Kidney tubule cell (primary cell): ENCODE data around the gene ZNF385B.

Experiments used
- DNase-seq: peaks from one replicate; pipeline ENCODE4 v3.0.0-alpha.2; 2018; ENCODE audit warnings: low spot score

Gene ZNF385B

GRCh38 chr2:179551539-179552045, 309.8 kb downstream of the ZNF385B start:
- no peak for DNase-seq

- no peak for DNase-seq
Measured at GRCh38 chr2:179550849-179551248, 310.6 kb downstream of the ZNF385B start.

- no peak for DNase-seq
Measured at GRCh38 chr2:179550214-179550613, 311.2 kb downstream of the ZNF385B start.

GRCh38 chr2:179546656-179547055, 314.8 kb downstream of the ZNF385B start:
- DNase-seq: no peak

- no peak for DNase-seq
Measured at GRCh38 chr2:179545024-179545423, 316.4 kb downstream of the ZNF385B start.

GRCh38 chr2:179543361-179543901, 318.0 kb downstream of the ZNF385B start:
- DNase-seq: peak; percentile 31

- no peak for DNase-seq
Measured at GRCh38 chr2:179541586-179541985, 319.8 kb downstream of the ZNF385B start.

GRCh38 chr2:179539124-179539511, 322.3 kb downstream of the ZNF385B start:
- DNase-seq: no peak

GRCh38 chr2:179538406-179539123, 322.8 kb downstream of the ZNF385B start:
- DNase-seq: no peak

- no peak for DNase-seq
Measured at GRCh38 chr2:179536185-179536584, 325.2 kb downstream of the ZNF385B start.

- no peak for DNase-seq
Measured at GRCh38 chr2:179533875-179534274, 327.5 kb downstream of the ZNF385B start.

GRCh38 chr2:179532863-179533278, 328.5 kb downstream of the ZNF385B start:
- peak; percentile 3 for DNase-seq

- DNase-seq: no peak
Measured at GRCh38 chr2:179528576-179529069, 332.8 kb downstream of the ZNF385B start.

- no peak for DNase-seq
Measured at GRCh38 chr2:179525340-179525739, 336.1 kb downstream of the ZNF385B start.

- DNase-seq: peak; percentile 19
Measured at GRCh38 chr2:179524809-179525339, 336.5 kb downstream of the ZNF385B start.

GRCh38 chr2:179521944-179522343, 339.5 kb downstream of the ZNF385B start:
- DNase-seq: no peak

GRCh38 chr2:179518830-179519229, 342.6 kb downstream of the ZNF385B start:
- peak; percentile 4 for DNase-seq

- DNase-seq: no peak
Measured at GRCh38 chr2:179513181-179513580, 348.2 kb downstream of the ZNF385B start.

- no peak for DNase-seq
Measured at GRCh38 chr2:179512281-179513035, 349.0 kb downstream of the ZNF385B start.

- DNase-seq: no peak
Measured at GRCh38 chr2:179511105-179511789, 350.2 kb downstream of the ZNF385B start.

GRCh38 chr2:179495315-179495714, 366.1 kb downstream of the ZNF385B start:
- DNase-seq: no peak

- DNase-seq: no peak
Measured at GRCh38 chr2:179488563-179488962, 372.8 kb downstream of the ZNF385B start.
